Omental fat pad (tissue), 4 donors: ENCODE data around the gene NDUFB4. TPM values are rescaled to one million over a fixed set of nuclear protein-coding genes. Genes with fewer than 3 reads are reported as not detected.
"Not testable (repeated sequence)": the region's sequence is repeated elsewhere in the genome, so short reads cannot be mapped to it uniquely, and the experiment has no call there.

ENCODE experiments used
- ATAC-seq: fragments of 150-250 bp; one replicate; pipeline ENCODE4 v1.9.1; 2016; ENCODE audit warnings: mild to moderate bottlenecking, moderate library complexity; ENCODE audit not compliant: low FRiP score
- DNase-seq: peaks from one replicate; pipeline ENCODE4 v3.0.0-alpha.2; 2019; ENCODE audit warnings: low spot score
- total RNA-seq, 4 donors: library from RNA; depleted of rRNA; stranded (reverse); fragments of >200 nt; gene quantifications; one replicate each; pipeline ENCODE4 v1.1.0, GENCODE V29; 2016
- TF ChIP-seq, protein P1 (sequence below), 3 donors: fragments of 450-650 bp; IDR thresholded peaks; one replicate each; pipeline ENCODE4 v1.5.1; 2016 to 2017; ENCODE audit warnings: antibody characterized with exemption in 3 of 3, mild to moderate bottlenecking in 3 of 3, moderate library complexity in 2 of 3

NDUFB4 gene
- total RNA-seq, 4 donors from 2014 or later = 54.9 to 109 (median 74.1) TPM

DNA sequence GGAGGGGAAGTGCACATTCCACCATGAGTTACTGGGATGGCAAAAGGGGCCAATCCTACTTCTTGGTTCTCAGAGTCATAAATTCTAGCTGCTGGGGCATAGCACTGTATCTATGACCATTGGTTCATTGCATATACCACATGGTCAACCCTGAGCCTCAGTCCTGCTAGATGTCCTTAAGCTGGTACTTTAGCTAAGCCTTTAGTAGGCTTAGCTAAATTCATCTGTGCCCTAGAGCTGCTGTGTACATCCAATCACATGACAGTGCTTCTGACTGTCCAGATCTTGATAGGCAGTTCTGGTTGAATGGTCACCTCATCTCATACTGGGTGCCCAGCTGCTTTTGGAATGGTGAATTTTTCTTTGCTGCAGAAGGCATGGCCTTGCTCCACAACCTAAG lies 8.2 kb downstream of the NDUFB4 start:
- DNase-seq (no peak), ATAC-seq (no peak)
- TF ChIP-seq, protein P1, sequence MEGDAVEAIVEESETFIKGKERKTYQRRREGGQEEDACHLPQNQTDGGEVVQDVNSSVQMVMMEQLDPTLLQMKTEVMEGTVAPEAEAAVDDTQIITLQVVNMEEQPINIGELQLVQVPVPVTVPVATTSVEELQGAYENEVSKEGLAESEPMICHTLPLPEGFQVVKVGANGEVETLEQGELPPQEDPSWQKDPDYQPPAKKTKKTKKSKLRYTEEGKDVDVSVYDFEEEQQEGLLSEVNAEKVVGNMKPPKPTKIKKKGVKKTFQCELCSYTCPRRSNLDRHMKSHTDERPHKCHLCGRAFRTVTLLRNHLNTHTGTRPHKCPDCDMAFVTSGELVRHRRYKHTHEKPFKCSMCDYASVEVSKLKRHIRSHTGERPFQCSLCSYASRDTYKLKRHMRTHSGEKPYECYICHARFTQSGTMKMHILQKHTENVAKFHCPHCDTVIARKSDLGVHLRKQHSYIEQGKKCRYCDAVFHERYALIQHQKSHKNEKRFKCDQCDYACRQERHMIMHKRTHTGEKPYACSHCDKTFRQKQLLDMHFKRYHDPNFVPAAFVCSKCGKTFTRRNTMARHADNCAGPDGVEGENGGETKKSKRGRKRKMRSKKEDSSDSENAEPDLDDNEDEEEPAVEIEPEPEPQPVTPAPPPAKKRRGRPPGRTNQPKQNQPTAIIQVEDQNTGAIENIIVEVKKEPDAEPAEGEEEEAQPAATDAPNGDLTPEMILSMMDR (IDR thresholded peaks at IDR 0.05) = no peak

DNA sequence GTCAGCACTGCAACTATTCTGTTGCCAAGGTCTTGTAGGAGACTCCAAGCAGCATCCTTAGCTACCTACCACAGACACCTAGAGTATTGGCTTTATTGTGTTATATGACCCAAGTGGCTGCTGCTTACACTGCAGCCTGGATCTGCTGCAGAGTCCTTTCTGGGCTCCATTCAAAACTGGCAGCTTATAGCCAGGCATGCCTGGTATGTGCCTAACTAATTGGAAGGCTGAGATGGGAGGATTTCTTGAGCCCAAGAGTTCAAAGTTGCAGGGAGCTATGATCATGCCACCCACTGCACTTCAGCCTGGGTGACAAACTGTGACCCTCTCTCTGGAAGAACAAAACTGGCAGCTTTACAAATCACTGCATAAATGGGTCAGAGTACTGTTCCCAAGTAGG lies 8.6 kb downstream of the NDUFB4 start:
- ATAC-seq = no peak
- DNase-seq = no peak
- TF ChIP-seq, protein P1 (IDR thresholded peaks at IDR 0.05) = no peak

DNA sequence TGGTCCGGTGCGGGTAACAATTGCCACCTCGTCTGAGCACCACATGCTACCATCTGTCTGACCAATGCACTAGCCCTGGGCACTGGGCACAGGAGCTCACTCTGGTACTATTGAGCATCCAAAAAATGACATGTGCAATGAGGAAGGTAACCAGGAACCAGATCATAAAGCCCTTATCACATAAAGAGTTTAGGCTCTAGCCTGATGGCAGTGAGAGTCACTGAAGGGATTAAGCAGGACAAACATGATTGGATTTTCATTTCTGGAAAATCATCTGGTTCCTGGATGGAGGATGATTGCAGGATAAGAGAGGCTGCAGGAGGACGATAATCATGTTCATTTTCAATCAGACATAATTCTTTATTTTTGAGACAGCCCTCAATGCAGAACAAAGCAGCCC lies 12.4 kb downstream of the NDUFB4 start:
- DNase-seq (no peak), ATAC-seq (no peak)
- TF ChIP-seq, protein P1 (IDR thresholded peaks at IDR 0.05) = no peak

DNA sequence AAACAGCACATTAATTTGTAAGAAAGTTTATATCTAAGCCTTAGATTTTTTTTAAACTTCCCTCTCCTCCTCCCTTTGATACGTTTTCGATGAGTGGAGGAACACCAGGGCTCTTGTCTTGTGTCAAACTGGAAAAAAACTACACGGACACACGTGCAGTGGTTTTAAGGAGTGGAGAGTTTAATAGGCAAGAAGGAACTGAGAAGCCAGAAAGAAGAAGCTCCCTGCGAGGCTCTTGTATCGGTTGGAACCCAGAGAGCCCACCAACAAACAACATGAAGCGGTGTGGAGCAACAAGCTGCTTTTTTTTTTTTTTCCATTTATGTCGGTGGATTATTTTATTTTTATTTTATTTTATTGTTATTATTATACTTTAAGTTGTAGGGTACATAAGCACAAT lies 18.6 kb downstream of the NDUFB4 start:
- DNase-seq (no peak), ATAC-seq (no peak)
- TF ChIP-seq, protein P1 (IDR thresholded peaks at IDR 0.05) = no peak

DNA sequence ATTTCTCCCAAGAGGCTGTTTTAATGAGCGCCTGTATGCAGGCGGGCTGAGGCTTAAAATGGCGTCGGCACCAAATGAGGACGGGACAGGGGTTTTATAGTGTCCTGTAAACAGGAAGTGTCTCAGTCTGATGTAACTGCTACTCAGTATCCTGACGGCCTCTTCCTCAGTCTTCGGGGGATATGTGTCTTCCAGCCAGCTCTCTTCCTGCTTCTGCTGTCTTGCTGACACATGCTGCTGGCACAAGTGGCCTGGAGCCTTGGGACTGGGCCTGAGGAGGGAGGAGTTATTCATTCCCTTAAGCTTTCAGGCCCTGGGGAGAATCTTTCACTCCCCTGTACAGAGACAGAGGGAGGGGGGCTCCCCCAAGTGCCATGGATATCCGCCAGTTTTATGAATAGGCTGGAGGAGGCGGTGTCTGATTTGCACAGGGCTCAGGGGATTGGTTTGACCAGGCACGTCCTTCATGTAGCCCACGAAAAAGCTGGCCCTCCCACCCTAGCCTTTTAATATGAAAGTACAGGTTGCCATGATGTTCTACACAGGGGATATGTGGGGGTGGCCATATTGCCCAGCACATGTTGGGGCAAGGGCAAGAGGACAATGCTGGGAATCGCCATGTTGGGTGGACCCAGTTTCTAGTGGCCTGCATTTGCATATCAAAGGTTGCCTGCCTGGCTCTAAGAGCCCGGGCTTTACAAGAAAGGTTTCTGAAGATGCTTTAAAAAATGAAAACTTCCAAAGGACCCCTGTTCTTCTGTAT lies 19.9 kb downstream of the NDUFB4 start:
- DNase-seq (no peak), ATAC-seq (no peak)
- TF ChIP-seq, protein P1 (IDR thresholded peaks at IDR 0.05) = no peak

DNA sequence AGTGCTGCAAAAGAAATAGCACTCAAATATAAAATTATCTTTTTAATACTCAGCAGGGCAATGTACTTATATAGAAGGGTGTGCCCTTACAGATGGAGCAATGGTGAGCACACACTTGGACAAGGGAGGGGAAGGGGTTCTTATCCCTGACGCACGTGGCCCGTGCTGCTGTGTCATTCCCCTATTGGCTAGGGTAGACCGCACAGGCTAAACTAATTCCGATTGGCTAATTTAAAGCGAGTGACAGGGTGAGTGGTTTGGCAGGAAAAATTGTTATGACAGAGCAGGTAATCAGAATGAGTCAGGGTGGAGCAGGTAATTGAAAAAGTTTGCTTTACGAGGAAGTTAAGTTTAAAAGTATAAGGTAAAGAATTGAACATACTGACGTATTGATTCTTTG lies 20.6 kb downstream of the NDUFB4 start:
- not testable (repeated sequence) for ATAC-seq, DNase-seq

DNA sequence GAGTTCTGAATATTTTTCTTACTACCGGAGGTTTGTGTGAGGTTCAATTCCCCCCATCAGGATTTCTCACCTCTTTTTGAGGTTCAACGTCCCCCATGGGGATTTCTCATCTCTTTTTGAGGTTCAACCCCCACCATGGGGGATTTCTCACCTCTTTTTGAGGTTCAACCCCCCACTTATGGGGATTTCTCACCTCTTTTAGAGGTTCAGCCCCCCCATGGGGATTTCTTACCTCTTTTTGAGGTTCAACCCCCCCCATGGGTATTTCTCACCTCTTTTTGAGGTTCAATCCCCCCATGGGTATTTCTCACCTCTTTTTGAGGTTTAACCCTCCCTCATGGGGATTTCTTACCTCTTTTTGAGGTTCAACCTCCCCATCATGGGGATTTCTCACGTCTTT lies 26.3 kb downstream of the NDUFB4 start:
- no peak for ATAC-seq
- TF ChIP-seq, protein P1 (IDR thresholded peaks at IDR 0.05) = no peak
- DNase-seq = no peak
